ENCODE results near the gene ARHGEF2. TPM values are rescaled to one million over a fixed set of nuclear protein-coding genes. Genes with fewer than 3 reads are reported as not detected.

Gene ARHGEF2
- total RNA-seq, 1 donor from 2014 or later, result 57.1 TPM

GRCh38 chr1:155929057-155929456 lies 49.3 kb downstream of the ARHGEF2 start:
- FAIRE-seq (no peak), DNase-seq (ENCODE audit: low read depth) (peak; percentile 81)
- no peak overlapping the region for H3K4me3 ChIP-seq (ENCODE audit: low read depth, low read length)
- H3K36me3 ChIP-seq (ENCODE audit: control insufficient read depth, insufficient read depth, low read length), result peaks cover 14% of the 10 kb centered on the region
- no peaks in the 10 kb centered on the region for H3K27me3 ChIP-seq (ENCODE audit: control insufficient read depth, insufficient read depth, low read length)
- no peak for TF ChIP-seq CTCF (IDR thresholded peaks at IDR 0.05; ENCODE audit: insufficient read depth, low read length, severe bottlenecking)

GRCh38 chr1:155925506-155925905 lies 52.8 kb downstream of the ARHGEF2 start:
- no peak for DNase-seq (ENCODE audit: low read depth)
- no peak for TF ChIP-seq CTCF (IDR thresholded peaks at IDR 0.05; ENCODE audit: insufficient read depth, low read length, severe bottlenecking)
- no peak overlapping the region for H3K4me3 ChIP-seq (ENCODE audit: low read depth, low read length)
- H3K27me3 ChIP-seq (ENCODE audit: control insufficient read depth, insufficient read depth, low read length), result no peaks in the 10 kb centered on the region
- peaks cover 22% of the 10 kb centered on the region for H3K36me3 ChIP-seq (ENCODE audit: control insufficient read depth, insufficient read depth, low read length)
- no peak for FAIRE-seq

GRCh38 chr1:155920717-155921116 lies 57.6 kb downstream of the ARHGEF2 start:
- no peak for FAIRE-seq
- no peak overlapping the region for H3K4me3 ChIP-seq (ENCODE audit: low read depth, low read length)
- peaks cover 30% of the 10 kb centered on the region for H3K36me3 ChIP-seq (ENCODE audit: control insufficient read depth, insufficient read depth, low read length)
- DNase-seq (ENCODE audit: low read depth), result no peak
- TF ChIP-seq CTCF (IDR thresholded peaks at IDR 0.05; ENCODE audit: insufficient read depth, low read length, severe bottlenecking), result no peak
- H3K27me3 ChIP-seq (ENCODE audit: control insufficient read depth, insufficient read depth, low read length), result no peaks in the 10 kb centered on the region

- DNase-seq (ENCODE audit: low read depth) (no peak), FAIRE-seq (no peak)
- Histone ChIP-seq H3K4me3 (ENCODE audit: low read depth, low read length) (no peak overlapping the region), H3K27me3 (ENCODE audit: control insufficient read depth, insufficient read depth, low read length) (no peaks in the 10 kb centered on the region), H3K36me3 (ENCODE audit: control insufficient read depth, insufficient read depth, low read length) (peaks cover 28% of the 10 kb centered on the region)
- no peak for TF ChIP-seq CTCF (IDR thresholded peaks at IDR 0.05; ENCODE audit: insufficient read depth, low read length, severe bottlenecking)
Observed at GRCh38 chr1:155919801-155920200, 58.5 kb downstream of the ARHGEF2 start.

GRCh38 chr1:155918660-155919059 lies 59.7 kb downstream of the ARHGEF2 start:
- H3K27me3 ChIP-seq (ENCODE audit: control insufficient read depth, insufficient read depth, low read length), result no peaks in the 10 kb centered on the region
- DNase-seq (ENCODE audit: low read depth) (no peak), FAIRE-seq (no peak)
- no peak overlapping the region for H3K4me3 ChIP-seq (ENCODE audit: low read depth, low read length)
- no peak for TF ChIP-seq CTCF (IDR thresholded peaks at IDR 0.05; ENCODE audit: insufficient read depth, low read length, severe bottlenecking)
- H3K36me3 ChIP-seq (ENCODE audit: control insufficient read depth, insufficient read depth, low read length), result peaks cover 29% of the 10 kb centered on the region

GRCh38 chr1:155913969-155914757 lies 64.2 kb downstream of the ARHGEF2 start:
- H3K36me3 ChIP-seq (ENCODE audit: control insufficient read depth, insufficient read depth, low read length), result peaks cover 18% of the 10 kb centered on the region
- FAIRE-seq (no peak), DNase-seq (ENCODE audit: low read depth) (no peak)
- no peaks in the 10 kb centered on the region for H3K27me3 ChIP-seq (ENCODE audit: control insufficient read depth, insufficient read depth, low read length)
- TF ChIP-seq CTCF (IDR thresholded peaks at IDR 0.05; ENCODE audit: insufficient read depth, low read length, severe bottlenecking), result no peak
- no peak overlapping the region for H3K4me3 ChIP-seq (ENCODE audit: low read depth, low read length)

Measured in bronchial epithelial cell (primary cell).